ENCODE data around the gene PLPPR5. TPM values are rescaled to one million over a fixed set of nuclear protein-coding genes. Genes with fewer than 3 reads are reported as not detected.

Gene PLPPR5
- total RNA-seq, 1 donor from 2014 or later, result not detected

DNA sequence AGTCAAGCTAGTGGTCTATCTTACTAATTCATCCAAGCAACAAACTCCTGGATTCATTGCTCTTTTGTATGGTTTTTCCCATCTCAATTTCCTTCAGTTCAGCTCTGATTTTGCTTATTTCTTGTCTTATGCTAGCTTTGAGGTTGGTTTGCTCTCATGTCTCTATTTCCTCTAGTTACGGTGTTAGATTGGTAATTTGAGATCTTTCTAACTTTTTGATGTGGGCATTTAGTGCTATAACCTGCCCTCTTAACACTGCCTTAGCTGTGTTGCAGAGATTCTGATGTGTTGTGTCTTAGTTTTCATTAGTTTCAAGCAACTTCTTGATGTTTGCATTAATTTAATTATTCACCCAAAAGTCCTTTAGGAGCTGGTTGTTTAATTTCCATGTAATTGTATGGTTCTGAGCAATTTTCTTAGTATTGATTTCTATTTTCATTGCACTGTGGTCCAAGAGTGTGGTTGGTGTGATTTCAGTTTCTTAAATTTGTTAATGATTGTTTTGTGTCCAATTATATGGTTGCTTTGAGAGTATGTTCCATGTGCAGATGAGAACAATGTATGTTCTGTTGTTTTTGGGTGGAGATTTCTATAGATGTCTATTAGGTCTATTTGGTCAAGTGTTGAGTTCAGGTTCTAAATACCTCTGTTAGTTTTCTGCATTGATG lies 154.6 kb downstream of the PLPPR5 start:
- DNase-seq (ENCODE audit: low read depth in 2 of 2), result no peak

DNA sequence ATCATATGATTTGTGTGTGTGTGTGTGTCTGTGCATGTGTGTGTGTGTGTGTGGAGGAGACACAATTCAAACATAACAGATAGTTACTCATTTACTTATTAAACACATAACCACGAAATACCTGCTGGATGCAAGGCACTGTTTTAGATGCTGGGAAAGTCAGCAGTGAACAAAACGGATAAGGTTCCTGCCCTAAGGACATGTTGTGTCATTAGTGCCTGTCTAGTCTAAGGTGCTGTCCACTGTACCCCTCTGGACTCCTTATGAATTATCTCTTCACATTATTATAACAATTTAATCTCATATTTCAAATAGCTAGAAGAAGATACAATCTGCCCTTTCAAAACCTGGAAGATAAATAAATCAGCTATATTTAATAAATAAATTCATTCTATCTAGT lies 162.4 kb downstream of the PLPPR5 start:
- no peak for DNase-seq (ENCODE audit: low read depth in 2 of 2)

Measured in lung microvascular endothelial cell (primary cell).